ENCODE data around the gene A1CF.

- TF ChIP-seq POLR2A (IDR thresholded peaks at IDR 0.05) (no peak), CTCF (IDR thresholded peaks at IDR 0.05) (no peak)
Observed at GRCh38 chr10:50855461-50855860, 30.0 kb downstream of the A1CF start.
